GM19238 (cell line): Measurements from ENCODE around the gene CBX8.

Experiments
- DNase-seq: peaks from one replicate; pipeline ENCODE4 v3.0.0; 2011; ENCODE audit warnings: low spot score; ENCODE audit not compliant: insufficient read length

Gene CBX8

DNA sequence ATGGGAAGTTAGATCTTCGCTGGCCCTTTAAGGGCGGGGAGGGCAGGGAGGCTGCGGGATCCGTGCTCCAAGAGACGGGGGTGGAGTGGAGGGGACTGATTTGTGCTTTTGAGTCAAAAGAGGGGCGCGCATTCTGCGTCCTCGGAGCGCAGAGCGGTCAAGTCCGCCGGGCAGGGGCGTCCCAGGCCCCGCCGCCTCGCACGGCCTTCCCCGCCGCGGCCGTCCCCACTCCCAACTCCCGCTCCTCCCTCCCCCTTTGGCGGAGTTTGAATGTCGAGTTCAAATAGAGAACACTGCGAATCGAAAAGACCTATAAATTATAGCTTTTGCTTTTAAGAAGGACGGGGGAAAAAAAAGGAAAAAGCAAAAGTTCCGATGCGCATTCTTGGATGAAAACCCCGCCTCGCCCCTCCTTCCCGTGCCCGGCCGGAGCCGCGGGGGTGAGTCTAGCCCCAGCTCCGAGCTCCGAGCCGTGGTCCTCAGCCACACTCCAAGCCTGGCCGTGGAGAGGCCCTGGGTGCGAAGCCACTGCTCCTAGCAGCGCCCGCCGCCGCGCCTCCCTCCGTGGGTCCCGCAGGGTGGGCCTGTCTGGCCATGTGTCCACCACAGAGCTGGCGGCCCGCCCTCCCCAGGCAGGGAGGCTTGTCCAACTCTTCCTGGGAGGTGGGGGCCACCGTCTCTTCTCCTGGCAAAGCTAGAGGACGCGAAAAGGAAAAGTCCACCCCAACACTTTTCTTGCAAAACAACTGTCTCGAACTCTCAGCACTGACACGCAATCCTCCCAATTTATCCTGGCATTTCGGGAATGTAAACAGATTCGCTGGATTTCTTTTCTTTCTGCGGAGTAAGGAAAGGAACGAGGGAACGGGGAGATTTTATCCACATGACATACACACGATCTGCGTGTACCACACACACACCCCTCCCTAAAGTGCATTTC lies 3.6 kb downstream of the CBX8 start:
- no peak for DNase-seq

DNA sequence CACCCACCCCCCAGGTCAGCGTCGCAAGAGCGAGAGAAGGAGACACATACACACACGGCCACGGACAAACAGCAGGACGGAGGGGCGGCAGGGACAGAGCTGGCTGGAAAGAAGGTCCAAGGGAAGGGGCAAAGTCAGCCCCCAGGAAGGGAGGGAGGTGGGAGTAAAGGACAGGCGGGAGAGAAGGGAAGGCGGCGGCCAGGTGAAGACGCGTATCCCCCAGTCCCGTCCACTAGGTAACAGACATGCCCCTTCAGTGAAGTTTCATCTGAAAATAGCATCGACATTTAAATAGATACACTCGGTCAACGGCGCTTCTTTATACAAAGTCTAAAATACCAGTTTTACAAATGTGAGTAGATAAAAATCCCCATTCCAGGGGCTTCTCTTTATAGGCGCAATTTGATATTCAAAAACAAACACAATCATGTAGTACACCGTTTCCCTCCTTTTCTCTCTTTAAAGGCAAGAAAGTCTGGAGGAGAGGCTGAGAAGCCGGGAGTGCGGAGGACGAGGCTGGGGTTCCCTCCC lies 4.5 kb downstream of the CBX8 start:
- no peak for DNase-seq

DNA sequence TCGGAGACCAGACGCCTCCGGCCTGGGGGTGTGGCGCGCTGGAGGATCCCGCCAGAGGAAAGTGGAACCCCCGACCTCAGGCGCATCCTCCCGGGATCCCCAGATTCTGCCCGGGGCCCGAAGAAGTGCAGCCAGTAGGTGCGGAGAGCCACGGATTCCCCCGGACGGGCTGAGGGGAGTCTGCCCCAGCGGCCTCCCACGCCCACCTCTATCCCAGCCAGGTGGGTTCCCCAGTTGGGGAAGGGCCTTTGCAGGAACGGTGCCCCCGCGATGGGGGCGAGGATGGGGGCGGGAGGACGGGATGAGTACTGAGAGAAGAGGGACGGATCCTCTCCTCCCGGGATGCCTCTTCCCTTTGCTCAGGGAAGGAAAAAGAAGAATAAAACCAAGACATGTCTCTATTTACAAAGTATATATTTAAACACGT lies 5.1 kb downstream of the CBX8 start:
- no peak for DNase-seq

DNA sequence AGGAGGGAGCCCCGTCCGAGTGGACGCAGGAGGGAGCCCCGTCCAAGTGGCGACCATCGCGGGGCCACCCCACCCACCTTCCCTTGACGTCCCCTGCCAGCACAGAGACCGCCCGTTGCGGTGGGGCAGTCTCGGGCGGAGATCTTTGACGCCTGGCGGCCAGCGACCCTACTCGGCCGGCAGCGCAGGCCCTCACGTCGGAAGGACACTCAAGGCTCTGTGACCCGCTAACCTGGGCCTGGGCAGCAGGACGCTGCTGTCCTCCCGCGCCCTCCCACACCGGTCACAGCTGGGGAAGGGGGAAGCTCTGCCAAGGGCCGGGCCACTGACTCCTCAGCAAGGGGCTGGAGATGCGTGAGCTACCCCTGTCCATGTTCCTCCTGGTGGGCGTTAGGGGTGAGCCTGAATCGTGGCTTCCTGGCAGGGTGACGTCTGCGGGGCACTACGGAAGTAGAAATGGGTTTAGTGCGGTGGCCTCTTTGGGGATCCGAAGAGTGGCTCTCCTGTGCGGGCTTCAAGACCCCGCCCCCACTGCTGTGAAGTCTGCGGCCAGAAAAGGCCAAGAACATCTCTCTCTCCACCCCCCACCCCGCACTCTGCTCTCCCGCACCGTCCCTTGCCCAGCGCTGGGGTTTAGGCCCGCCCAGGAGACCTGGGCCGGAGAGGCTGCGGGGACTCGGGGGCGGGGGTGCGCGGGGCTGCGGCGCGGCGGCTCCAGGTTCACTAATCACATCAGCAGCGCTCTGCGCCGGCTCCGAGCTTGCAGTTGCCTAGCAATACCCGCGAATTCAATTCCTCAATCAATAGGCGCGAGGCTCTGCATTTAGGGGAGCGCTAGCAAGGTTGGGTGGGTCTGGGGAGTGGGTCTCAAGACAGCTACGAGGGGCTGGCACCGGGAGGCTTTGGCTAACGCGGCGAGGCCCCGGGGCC lies 5.8 kb downstream of the CBX8 start:
- no peak for DNase-seq

DNA sequence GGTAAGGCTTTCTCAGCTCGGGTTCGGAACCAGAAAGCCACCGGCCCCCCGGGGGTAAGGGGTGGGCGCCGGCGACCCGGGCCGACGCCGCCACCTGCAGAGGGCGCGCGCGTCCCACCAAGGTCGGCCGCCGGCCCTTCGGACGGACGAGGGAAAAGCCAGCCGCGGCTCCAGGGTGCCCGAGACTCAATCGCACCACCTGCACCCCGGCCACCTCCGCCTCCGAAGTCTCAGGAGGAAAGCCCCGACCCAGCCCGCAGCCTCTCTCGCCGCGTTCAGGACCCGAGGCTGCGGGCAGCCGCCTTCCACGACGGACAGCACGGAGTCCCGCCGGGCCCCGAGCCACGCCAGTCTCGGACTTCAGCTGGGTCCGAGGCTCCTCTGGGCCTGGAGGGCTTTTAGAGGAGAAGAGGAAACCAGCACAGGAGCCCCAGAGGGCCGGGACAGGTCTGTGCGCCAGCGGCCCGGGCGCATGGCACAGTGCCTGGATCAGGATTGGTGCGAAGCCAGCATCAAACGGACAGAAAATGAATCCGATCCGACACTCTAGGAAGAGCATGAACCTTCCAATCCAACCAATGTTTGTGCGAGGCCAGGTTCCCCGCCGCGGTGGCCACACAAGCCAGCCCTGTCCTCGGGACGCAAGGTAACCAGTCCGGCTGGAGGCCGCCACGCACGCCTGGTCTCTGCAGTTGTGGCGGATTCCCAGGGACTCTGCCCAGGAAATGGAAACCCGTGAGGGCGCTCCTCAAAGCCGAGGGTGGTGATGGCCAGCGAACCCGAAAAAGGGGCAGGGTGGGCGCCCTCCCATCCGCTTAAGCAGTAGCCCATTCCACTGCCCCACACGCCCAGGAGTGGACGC lies 6.7 kb downstream of the CBX8 start:
- peak; percentile 85 for DNase-seq

DNA sequence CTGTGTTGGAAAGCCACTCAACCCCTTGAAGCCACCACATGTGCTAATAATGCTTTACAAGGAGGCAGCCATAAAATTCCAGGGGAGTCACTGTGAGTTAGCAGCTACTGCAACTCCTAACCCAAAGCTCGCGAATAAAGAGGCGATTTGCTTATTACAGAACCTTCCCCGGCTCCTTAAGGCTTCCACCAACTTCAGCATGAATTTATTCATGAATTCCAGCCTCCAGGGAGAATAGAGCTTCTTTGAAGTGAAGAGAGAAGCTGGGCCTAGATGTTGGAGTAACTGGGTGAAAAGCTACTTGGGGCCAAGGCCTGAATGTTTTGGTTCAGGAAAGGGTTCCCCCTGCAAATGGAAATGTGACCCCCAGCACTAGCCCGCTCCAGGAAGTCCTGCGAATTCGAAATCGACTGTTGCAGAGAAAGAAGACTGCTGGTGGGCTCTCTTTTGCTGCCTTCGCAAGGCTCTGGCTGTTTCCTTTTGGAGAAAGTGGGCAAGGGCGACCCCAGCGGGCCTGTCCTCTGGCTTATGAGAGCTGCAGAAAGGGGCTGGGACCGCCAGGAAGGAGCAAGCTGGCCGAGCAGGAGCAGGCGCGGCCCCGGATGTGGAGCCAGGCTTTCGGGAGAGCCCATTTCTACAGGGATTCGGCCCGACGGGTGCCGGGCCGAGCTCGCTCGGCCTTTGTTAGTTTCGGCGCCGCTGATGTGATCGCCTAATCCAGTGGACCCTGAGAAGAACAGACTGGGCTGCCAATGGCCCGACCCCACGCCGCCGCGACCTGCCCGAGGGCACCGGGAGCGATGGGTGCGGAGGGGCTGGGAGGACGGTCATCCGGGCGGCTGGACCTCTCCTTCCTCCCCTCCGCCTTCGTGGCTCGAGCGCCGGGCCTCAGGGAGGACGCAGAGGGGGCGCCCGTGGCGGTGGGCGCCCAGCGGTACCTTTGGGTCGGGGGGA lies 7.6 kb downstream of the CBX8 start:
- DNase-seq: no peak

DNA sequence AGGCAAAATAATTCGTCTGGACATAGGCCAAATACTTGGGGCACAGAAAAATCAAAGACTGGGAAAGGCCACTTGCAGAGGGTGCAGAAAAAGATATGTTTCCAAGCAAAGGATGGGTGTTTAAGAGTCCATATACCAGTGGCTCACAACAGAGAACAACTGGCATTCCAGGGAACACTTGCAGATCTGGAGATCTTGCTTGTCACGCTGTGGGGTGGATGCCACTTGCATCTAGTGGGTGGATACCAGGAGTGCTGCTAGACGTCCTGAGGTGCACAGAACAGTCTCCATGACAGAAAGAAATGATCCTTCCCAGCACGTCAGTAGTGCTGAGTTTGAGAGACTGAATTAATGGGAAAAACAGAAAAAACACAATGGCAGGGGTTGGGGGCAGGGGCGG lies 8.4 kb downstream of the CBX8 start:
- DNase-seq: no peak

DNA sequence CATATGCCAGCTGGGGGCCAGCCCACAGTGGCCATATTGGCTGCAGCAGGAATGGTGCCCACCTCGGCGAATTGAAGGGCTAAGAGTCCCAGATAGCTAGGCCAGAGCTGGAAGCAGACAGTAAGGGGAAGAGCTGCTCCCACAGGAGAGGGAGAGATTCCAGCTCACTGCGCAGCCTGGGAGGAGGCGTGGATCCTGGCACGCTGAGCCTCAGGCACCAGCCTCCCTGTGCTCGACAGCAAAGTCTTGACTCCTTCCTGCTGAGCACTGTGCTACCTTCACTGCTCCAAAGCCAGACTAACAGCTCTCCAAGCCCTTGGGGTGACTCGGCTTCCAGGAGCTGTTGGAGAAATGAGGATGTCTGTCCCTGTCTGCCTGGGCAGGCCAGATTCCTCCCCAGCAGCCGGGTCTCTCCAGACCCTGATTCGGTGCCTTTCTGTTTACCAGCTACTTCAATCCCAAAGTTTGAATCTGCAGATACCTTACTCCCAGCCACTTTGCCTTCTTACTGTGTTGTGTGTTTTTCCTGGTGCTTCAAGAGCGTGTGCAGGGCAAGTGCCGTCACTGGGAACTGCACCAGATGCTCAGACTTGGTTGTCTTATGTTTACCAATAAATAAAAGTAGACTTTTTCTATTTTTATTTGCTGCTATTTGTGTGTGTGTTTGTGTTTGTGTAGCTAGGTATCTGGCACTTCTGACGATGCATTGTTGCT lies 9.8 kb downstream of the CBX8 start:
- DNase-seq: no peak

DNA sequence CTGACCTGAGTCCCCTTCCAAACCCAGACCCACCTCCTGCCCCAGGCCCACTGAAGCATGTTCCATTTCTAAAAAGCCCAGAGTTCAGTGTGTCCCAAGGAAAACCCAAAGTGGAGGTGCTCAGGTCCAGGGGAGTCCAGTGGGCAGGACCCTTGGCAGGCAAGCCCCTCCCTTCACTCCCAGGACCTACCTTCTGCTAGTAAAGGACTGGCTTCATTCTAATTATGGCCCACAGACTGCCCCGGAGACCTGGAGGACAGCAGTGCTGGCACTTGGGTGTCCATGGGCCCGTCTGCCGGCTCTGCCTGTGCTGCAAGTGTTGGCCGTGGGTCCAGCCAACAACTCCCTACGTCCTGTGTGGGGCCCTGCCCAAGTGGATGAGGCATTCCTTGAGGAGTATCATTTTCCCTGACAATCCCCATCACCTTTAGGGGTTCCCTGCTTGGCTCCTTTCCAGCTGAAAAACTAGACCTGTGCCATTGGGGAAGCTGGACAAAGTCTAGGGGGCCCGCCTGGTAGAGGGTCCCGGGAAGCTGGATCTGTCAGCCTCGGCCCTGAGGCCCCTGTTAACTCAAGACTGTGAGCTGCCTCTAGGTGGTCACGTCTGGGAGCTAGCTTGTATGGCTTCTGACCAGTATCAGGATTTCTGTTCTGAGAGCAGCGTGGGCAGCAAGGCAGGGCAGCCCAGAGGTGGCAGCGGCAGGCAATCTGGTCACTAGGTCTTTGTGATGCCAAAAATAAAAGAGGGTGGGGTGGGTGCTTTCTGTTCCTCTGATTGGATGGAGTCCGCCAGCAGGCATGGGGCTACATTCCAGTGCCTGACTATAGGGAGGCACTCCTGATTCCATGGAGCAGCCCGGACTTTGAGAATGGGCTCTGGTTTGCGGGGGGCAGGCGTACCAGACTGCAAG lies 10.7 kb downstream of the CBX8 start:
- DNase-seq: no peak

DNA sequence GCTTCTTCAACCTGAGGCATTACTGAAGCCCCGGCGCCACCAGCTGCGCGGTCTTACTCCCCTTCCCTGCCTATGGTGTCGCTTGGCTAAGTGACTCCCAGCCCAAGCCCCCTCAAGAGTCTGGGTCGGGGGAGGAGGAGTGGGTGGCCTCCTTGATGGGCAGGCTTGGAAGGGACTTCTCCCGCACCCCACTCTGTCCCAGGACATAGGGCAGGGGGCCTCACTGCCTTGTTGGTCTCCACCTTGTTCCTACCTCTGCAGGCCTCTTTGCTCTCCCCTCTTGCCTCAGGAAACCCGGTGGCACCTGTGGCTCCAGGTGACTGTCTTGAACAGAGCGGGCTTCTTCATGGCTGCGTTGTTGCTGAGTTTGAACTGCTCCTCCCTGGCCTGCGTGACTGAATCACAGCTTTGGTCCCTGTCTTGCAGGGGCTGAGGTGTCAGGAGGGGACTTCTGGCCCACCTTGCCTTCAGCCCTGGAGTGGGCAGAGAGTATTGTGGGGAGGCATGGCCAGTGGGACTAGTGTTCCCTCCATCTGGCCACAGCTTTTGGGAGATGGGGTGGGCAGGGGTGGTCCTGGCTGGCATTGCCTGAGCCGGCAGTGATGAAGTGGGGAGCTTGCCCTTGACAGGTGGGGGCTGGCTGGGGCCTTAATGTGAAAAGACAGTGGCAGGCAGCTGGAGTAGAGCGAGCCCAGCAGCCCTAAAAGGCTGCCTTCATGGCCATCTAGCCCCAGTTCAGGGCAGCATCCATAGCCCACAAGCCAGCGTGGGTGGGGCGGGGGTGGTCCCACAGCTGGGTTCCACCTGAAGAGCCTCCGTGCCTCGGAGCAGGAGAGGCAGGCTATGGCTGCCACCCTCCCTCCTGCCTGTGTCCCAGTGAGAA lies 11.6 kb downstream of the CBX8 start:
- no peak for DNase-seq

DNA sequence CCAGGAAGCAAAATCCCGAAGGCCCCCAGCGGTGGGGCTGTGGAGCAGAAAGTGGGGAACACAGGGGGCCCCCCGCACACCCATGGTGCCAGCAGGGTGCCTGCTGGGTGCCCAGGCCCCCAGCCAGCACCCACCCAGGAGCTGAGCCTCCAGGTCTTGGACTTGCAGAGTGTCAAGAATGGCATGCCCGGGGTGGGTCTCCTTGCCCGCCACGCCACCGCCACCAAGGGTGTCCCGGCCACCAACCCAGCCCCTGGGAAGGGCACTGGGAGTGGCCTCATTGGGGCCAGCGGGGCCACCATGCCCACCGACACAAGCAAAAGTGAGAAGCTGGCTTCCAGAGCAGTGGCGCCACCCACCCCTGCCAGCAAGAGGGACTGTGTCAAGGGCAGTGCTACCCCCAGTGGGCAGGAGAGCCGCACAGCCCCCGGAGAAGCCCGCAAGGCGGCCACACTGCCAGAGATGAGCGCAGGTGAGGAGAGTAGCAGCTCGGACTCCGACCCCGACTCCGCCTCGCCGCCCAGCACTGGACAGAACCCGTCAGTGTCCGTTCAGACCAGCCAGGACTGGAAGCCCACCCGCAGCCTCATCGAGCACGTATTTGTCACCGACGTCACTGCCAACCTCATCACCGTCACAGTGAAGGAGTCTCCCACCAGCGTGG lies 12.4 kb downstream of the CBX8 start:
- no peak for DNase-seq

DNA sequence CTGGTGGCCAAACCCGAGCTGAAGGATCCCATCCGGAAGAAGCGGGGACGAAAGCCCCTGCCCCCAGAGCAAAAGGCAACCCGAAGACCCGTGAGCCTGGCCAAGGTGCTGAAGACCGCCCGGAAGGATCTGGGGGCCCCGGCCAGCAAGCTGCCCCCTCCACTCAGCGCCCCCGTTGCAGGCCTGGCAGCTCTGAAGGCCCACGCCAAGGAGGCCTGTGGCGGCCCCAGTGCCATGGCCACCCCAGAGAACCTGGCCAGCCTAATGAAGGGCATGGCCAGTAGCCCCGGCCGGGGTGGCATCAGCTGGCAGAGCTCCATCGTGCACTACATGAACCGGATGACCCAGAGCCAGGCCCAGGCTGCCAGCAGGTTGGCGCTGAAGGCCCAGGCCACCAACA lies 13.0 kb downstream of the CBX8 start:
- no peak for DNase-seq

DNA sequence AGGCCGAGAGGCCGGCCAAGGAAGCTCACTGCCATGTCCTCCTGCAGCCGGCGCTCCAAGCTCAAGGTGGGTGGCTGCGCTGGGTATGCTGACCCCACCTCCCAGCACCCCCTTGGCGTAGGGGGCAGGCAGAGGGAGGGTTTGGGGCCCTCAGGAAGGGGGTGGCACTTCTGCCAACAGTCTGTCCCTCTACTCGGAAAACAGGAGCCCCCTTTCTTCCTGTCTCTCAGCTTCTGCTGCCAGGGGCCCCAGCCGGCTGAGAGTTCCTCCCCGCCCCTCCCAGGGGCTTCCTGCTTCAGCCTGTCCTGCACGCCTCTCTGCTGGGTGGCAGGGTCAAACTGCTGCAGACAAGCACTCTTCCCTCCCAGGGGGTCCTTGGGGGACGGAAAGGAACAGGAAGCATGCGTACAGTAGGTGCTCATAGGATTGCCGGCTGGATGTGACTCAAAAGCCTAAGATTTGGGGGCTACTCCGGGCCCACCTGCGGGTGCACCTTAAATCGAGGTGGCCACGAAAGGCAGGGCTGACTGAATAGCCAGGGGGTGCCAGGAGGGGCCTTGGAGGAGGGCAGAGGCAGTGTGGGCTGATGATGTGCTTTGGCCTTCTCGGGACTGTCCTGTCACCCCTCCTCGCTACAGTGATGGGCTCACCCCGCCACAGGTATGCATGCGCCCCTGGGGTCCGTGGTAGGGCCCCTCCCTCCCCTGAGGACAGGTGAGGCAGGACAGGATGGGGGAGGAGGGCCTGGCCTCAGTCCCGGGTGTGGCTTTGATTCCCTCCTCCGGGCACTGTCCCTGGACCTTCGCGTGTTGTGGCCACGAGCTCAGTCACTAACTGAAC lies 14.9 kb downstream of the CBX8 start:
- DNase-seq: no peak

DNA sequence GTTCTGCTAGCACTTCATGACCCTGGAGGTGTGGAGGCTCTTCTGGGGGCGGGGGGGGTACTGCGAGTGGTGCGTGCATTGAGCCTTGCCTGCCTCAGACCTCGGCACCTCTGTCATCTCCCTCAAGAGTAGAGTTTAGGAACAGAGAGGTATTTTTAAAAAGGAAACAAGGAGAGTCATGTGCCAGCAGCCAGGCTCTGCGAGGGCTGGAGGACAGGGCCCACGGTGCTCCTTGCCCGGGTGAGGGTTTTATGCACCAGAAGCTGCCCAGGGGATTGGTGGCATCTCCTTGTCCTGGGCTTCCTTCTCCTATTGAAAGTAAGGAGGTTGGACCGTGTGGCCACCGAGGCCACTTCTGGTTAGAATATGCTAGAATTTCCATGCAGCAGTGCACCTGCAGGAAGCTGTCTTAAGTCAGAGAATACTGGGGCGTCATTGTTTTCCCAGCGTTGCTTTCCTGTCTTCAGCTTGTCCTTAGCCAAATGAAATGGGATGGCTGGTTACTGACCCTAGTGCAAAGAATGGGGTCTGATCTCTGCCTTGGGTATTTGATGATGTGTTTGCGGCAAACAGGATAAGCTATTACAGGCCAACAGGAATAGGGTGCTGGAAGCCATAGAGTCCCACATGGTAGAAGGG lies 15.7 kb downstream of the CBX8 start:
- DNase-seq: no peak

DNA sequence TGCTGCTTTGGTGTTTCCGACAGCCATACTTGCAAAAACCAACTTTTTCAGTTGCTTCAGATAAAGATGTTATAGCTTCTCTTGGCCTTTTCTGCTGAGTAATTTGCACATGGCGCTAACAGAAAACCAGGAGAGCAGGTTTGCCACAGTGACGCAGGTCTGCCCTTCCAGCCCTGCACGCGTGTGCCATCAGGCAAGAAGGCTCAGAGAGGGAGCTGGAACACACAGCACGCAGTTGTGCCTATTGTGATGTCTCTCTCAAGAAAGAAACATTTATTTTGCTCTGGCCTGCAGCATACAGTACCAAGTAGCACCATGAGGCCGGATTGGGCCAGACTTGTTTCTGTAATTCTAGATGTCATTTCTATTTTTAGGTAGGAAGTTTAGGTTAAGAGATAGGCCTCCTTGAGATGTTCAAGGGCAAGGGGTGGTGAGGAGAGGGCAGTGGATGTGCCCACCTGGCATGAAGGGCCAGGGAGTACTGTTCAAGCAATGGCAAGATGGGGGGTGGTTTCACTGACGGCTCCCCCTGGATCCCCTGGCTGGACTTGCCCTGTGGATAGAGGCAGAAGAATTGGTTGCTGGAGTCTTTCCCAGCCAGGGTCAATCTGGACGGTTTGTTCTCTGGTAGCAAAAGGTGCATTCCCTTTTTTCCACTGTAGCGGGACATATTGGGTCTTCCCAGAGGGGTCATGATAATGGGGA lies 17.1 kb downstream of the CBX8 start:
- DNase-seq: no peak
